ENCODE measurements around the gene TMPRSS11F. TPM values are rescaled to one million over a fixed set of nuclear protein-coding genes. Genes with fewer than 3 reads are reported as not detected.
"Not testable (repeated sequence)": the region's sequence is repeated elsewhere in the genome, so short reads cannot be mapped to it uniquely, and the experiment has no call there.

TMPRSS11F gene
- not detected for total RNA-seq
- polyA plus RNA-seq (ENCODE audit: insufficient read depth in 1 of 8, insufficient read length in 8 of 8, low replicate concordance in 1 of 8), result under 1 TPM in 3 of 8 donors, not detected in 5; 0.10 to 0.31 (median 0.11) TPM
- long read RNA-seq, donor 1, result 0 reads
- long read RNA-seq, donor 2, result 0 reads
- long read RNA-seq, donor 3, result 0 reads
- long read RNA-seq, donor 4, result 0 reads
- long read RNA-seq, donor 5, result 0 reads
- long read RNA-seq, donor 6, result 0 reads
- long read RNA-seq, donor 7, result 0 reads
- long read RNA-seq, donor 8, result 0 reads
- long read RNA-seq, donor 9, result 0 reads
- long read RNA-seq, donor 10, result 0 reads
- long read RNA-seq, donor 11, result 0 reads

GRCh38 chr4:68129793-68130192, at the start of gene TMPRSS11F:
TSS of gene TMPRSS11F (minus strand) at chr4:68129869. CDS start at chr4:68129820, 49 bp downstream.
- no peak for DNase-seq
- H3K27ac ChIP-seq (ENCODE audit: low read length), result no peak within 1 kb of the TSS
- no peak within 1 kb of the TSS for H3K4me3 ChIP-seq (ENCODE audit: low read length)
- H3K27me3 ChIP-seq (ENCODE audit: control insufficient read depth, insufficient read depth, low read length), result no peaks in the 10 kb centered on the region
- H3K36me3 ChIP-seq (ENCODE audit: control insufficient read depth, insufficient read depth, low read length), result no peaks in the 10 kb centered on the region
- no peaks in the 10 kb centered on the region for H3K4me1 ChIP-seq (ENCODE audit: control insufficient read depth, insufficient read depth, low read length)
- 88% methylated on average over 3 of the region's 3 CpGs for WGBS (ENCODE audit: insufficient coverage)
- H3K9me3 ChIP-seq (replicated peaks; ENCODE audit: control insufficient read depth, low read depth, low read length), result peaks cover 9% of the 10 kb centered on the region

- WGBS (ENCODE audit: insufficient coverage), result no CpG with 5 or more reads among the region's 2 CpGs
- H3K27ac ChIP-seq (ENCODE audit: low read length), result no peak overlapping the region
- no peaks in the 10 kb centered on the region for H3K9me3 ChIP-seq (replicated peaks; ENCODE audit: control insufficient read depth, low read depth, low read length)
- no peak overlapping the region for H3K4me3 ChIP-seq (ENCODE audit: low read length)
- H3K27me3 ChIP-seq (ENCODE audit: control insufficient read depth, insufficient read depth, low read length), result no peaks in the 10 kb centered on the region
- no peak for DNase-seq
- no peaks in the 10 kb centered on the region for H3K36me3 ChIP-seq (ENCODE audit: control insufficient read depth, insufficient read depth, low read length)
- H3K4me1 ChIP-seq (ENCODE audit: control insufficient read depth, insufficient read depth, low read length), result no peaks in the 10 kb centered on the region
Observed at GRCh38 chr4:68176904-68177303, 47.2 kb upstream of the TMPRSS11F start.

GRCh38 chr4:68176500-68176899, 46.8 kb upstream of the TMPRSS11F start:
- no peak overlapping the region for H3K4me3 ChIP-seq (ENCODE audit: low read length)
- peak; percentile 3 for DNase-seq
- no peaks in the 10 kb centered on the region for H3K36me3 ChIP-seq (ENCODE audit: control insufficient read depth, insufficient read depth, low read length)
- H3K27ac ChIP-seq (ENCODE audit: low read length), result no peak overlapping the region
- H3K27me3 ChIP-seq (ENCODE audit: control insufficient read depth, insufficient read depth, low read length), result no peaks in the 10 kb centered on the region
- H3K4me1 ChIP-seq (ENCODE audit: control insufficient read depth, insufficient read depth, low read length), result no peaks in the 10 kb centered on the region
- H3K9me3 ChIP-seq (replicated peaks; ENCODE audit: control insufficient read depth, low read depth, low read length), result no peaks in the 10 kb centered on the region
- WGBS (ENCODE audit: insufficient coverage), result no CpG with 5 or more reads among the region's 1 CpG

- no peak overlapping the region for H3K4me3 ChIP-seq (ENCODE audit: low read length)
- no CpG with 5 or more reads among the region's 6 CpGs for WGBS (ENCODE audit: insufficient coverage)
- DNase-seq, result peak; percentile 76
- H3K27me3 ChIP-seq (ENCODE audit: control insufficient read depth, insufficient read depth, low read length), result no peaks in the 10 kb centered on the region
- no peak overlapping the region for H3K27ac ChIP-seq (ENCODE audit: low read length)
- no peaks in the 10 kb centered on the region for H3K9me3 ChIP-seq (replicated peaks; ENCODE audit: control insufficient read depth, low read depth, low read length)
- H3K36me3 ChIP-seq (ENCODE audit: control insufficient read depth, insufficient read depth, low read length), result no peaks in the 10 kb centered on the region
- no peaks in the 10 kb centered on the region for H3K4me1 ChIP-seq (ENCODE audit: control insufficient read depth, insufficient read depth, low read length)
Observed at GRCh38 chr4:68175562-68176155, 46.0 kb upstream of the TMPRSS11F start.

- DNase-seq; H3K4me3 ChIP-seq (ENCODE audit: low read length): not testable (repeated sequence)
Observed at GRCh38 chr4:68174389-68174788, 44.7 kb upstream of the TMPRSS11F start.

GRCh38 chr4:68172147-68172546, 42.5 kb upstream of the TMPRSS11F start:
- whole genome bisulfite sequencing (ENCODE audit: insufficient coverage), result 92% methylated on average over 2 of the region's 6 CpGs
- not testable (repeated sequence) for H3K4me3 ChIP-seq (ENCODE audit: low read length); H3K9me3 ChIP-seq (replicated peaks; ENCODE audit: control insufficient read depth, low read depth, low read length); H3K4me1 ChIP-seq (ENCODE audit: control insufficient read depth, insufficient read depth, low read length); H3K27ac ChIP-seq (ENCODE audit: low read length); H3K27me3 ChIP-seq (ENCODE audit: control insufficient read depth, insufficient read depth, low read length); H3K36me3 ChIP-seq (ENCODE audit: control insufficient read depth, insufficient read depth, low read length); DNase-seq

More at GRCh38 chr4:68174389-68174788, 44.7 kb upstream of the TMPRSS11F start:
- H3K9me3 ChIP-seq (replicated peaks; ENCODE audit: control insufficient read depth, low read depth, low read length); H3K36me3 ChIP-seq (ENCODE audit: control insufficient read depth, insufficient read depth, low read length); H3K27ac ChIP-seq (ENCODE audit: low read length); H3K4me1 ChIP-seq (ENCODE audit: control insufficient read depth, insufficient read depth, low read length); H3K27me3 ChIP-seq (ENCODE audit: control insufficient read depth, insufficient read depth, low read length): not testable (repeated sequence)
- 67% methylated on average over 1 of the region's 2 CpGs for WGBS (ENCODE audit: insufficient coverage)

GRCh38 chr4:68167706-68168105, 38.0 kb upstream of the TMPRSS11F start:
- WGBS (ENCODE audit: insufficient coverage), result no CpG with 5 or more reads among the region's 3 CpGs
- no peaks in the 10 kb centered on the region for H3K4me1 ChIP-seq (ENCODE audit: control insufficient read depth, insufficient read depth, low read length)
- H3K36me3 ChIP-seq (ENCODE audit: control insufficient read depth, insufficient read depth, low read length), result no peaks in the 10 kb centered on the region
- H3K27ac ChIP-seq (ENCODE audit: low read length), result no peak overlapping the region
- H3K27me3 ChIP-seq (ENCODE audit: control insufficient read depth, insufficient read depth, low read length), result no peaks in the 10 kb centered on the region
- no peak for DNase-seq
- H3K4me3 ChIP-seq (ENCODE audit: low read length), result no peak overlapping the region
- no peaks in the 10 kb centered on the region for H3K9me3 ChIP-seq (replicated peaks; ENCODE audit: control insufficient read depth, low read depth, low read length)

GRCh38 chr4:68167166-68167565, 37.5 kb upstream of the TMPRSS11F start:
- H3K36me3 ChIP-seq (ENCODE audit: control insufficient read depth, insufficient read depth, low read length), result no peaks in the 10 kb centered on the region
- WGBS (ENCODE audit: insufficient coverage), result no CpG with 5 or more reads among the region's 2 CpGs
- H3K4me1 ChIP-seq (ENCODE audit: control insufficient read depth, insufficient read depth, low read length), result no peaks in the 10 kb centered on the region
- no peaks in the 10 kb centered on the region for H3K27me3 ChIP-seq (ENCODE audit: control insufficient read depth, insufficient read depth, low read length)
- H3K9me3 ChIP-seq (replicated peaks; ENCODE audit: control insufficient read depth, low read depth, low read length), result no peaks in the 10 kb centered on the region
- no peak overlapping the region for H3K27ac ChIP-seq (ENCODE audit: low read length)
- no peak for DNase-seq
- no peak overlapping the region for H3K4me3 ChIP-seq (ENCODE audit: low read length)

GRCh38 chr4:68163754-68164153, 34.1 kb upstream of the TMPRSS11F start:
- H3K4me1 ChIP-seq (ENCODE audit: control insufficient read depth, insufficient read depth, low read length), result no peaks in the 10 kb centered on the region
- H3K36me3 ChIP-seq (ENCODE audit: control insufficient read depth, insufficient read depth, low read length), result no peaks in the 10 kb centered on the region
- no peak for DNase-seq
- no peak overlapping the region for H3K4me3 ChIP-seq (ENCODE audit: low read length)
- no peaks in the 10 kb centered on the region for H3K27me3 ChIP-seq (ENCODE audit: control insufficient read depth, insufficient read depth, low read length)
- no CpG with 5 or more reads among the region's 1 CpG for WGBS (ENCODE audit: insufficient coverage)
- H3K27ac ChIP-seq (ENCODE audit: low read length), result no peak overlapping the region
- H3K9me3 ChIP-seq (replicated peaks; ENCODE audit: control insufficient read depth, low read depth, low read length), result no peaks in the 10 kb centered on the region

GRCh38 chr4:68162196-68162595, 32.5 kb upstream of the TMPRSS11F start:
- DNase-seq, result no peak
- no peaks in the 10 kb centered on the region for H3K36me3 ChIP-seq (ENCODE audit: control insufficient read depth, insufficient read depth, low read length)
- no peaks in the 10 kb centered on the region for H3K9me3 ChIP-seq (replicated peaks; ENCODE audit: control insufficient read depth, low read depth, low read length)
- H3K4me3 ChIP-seq (ENCODE audit: low read length), result no peak overlapping the region
- WGBS (ENCODE audit: insufficient coverage), result 60% methylated on average over 1 of the region's 4 CpGs
- no peak overlapping the region for H3K27ac ChIP-seq (ENCODE audit: low read length)
- no peaks in the 10 kb centered on the region for H3K4me1 ChIP-seq (ENCODE audit: control insufficient read depth, insufficient read depth, low read length)
- no peaks in the 10 kb centered on the region for H3K27me3 ChIP-seq (ENCODE audit: control insufficient read depth, insufficient read depth, low read length)
